HG02852 (cell line): Measurements from ENCODE around the gene FIBP.
A peak's percentile ranks its signal among the peaks of the same experiment; 100 is the strongest.
"Not testable (repeated sequence)": the region's sequence is repeated elsewhere in the genome, so short reads cannot be mapped to it uniquely, and the experiment has no call there.

Experiments
- ATAC-seq: cut with Tn5 transposase; IDR thresholded peaks from one replicate; pipeline ENCODE4 v1.9.1; 2021; ENCODE audit warnings: mild to moderate bottlenecking, moderate library complexity; ENCODE audit not compliant: unreplicated experiment

The FIBP gene

DNA sequence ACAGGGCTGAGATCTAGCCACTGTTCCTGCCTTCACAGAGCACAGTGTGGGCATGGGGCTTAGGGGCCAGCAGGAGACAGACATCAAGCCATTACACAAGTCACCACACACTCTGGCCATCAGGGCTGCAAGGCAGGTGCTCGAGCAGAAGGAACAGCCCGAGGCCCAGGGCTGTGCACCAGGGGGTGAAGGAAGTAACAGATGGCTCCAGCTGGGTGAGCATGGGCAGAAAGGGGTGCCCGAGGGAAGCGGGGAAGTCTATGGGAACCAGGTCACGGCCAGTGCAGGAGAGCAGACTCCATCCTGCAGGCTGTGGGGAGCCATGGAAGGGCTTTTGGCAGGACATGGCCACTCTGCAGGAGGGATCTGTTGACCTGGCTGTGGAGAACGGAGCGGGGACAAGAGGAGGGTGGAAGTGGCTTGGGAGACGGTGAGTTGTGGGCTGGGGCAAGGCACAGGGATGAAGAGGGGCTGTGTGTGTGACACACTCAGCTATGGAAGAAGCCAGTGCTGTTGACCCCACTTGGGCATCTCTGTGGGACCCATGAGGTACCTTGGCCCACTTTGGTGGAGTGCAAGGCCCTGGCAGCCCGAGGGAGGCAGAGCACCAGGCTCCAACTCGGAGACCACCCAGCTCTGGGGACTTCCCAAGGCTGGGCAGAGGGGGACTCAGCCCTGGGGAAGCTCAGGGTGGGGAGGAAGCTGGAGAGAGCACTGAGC is 27.0 kb upstream of the FIBP start:
- ATAC-seq = no peak

DNA sequence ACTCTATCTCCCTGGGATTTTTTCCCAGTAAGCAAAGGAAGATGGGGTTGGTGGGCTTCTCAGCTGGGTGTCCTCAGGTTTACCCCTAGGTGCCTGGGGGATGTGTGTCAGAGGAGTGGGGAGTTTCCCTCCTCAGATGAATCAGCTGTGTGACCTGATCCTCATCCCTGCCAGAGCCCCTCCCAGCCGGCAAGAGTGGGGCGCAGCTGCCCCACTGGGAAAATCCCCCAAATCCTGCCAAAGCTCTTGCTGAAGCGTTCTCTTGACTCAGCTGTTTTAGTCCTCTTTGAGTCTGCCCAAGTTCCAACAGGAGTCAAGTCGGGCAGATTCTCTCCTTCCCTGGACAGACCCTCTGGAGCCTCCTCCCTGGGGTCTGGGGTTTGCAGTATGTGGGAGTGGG is 24.6 kb upstream of the FIBP start:
- ATAC-seq = no peak

DNA sequence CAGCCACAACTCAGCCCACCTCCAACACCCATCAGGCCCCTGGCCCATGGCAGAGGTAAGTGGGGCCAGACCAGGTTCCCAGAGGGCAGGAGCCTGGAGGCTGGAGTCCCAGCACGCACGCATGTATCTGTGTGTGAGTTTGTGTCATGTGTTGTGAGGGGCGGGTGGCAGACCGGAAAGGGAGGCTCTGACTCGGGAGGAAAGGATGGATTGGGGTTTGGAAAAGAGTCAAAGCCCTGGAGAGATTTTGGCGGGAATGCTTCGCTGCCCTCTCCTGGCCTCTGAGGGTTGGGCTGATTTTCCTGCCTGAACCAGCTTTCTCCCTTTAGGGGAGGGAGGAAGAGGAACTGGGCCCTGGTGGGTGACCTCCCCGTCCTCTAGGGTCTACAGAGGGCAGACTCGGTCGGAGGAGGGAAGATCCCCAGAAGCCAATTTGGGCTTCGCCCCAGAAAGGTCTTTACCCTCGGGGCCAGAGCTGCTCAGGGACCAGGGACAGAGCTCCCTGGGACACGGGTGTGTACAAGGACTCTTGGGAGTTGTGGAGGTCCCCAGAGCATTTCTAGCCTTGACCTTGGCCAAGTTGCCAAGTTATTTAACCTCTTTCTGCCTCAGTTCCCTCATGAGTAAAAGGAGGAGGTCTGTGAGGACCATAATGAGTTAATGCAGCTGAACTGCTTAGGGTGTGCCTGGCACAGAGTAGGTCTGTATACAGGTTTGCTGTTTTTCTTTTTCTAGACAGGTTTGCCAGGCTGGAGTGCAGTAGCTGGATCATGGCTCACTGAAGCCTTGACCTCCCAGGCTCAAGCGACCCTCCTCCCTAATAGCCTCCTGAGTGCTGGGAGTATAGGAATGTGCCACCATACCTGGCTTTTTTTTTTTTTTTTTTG is 23.7 kb upstream of the FIBP start:
- ATAC-seq = no peak

DNA sequence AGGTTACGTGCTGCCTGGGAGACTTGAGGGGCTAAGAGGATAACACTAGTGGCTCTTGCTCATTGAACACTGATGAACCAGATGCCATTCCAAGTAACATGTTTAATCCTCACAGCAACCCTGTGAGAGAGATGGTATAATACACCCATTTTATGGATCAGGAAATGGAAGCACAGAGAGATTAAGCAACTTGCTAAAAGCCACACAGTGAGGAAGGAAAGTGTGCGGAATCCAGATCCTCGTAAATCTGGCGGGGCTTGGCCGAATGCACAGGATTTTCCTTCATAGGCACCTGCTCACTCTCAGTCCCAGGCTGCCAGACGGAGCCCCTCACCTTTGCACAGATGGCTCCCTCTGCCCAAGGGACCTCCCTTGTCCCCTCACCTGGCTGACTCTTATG is 19.6 kb upstream of the FIBP start:
- no peak for ATAC-seq

DNA sequence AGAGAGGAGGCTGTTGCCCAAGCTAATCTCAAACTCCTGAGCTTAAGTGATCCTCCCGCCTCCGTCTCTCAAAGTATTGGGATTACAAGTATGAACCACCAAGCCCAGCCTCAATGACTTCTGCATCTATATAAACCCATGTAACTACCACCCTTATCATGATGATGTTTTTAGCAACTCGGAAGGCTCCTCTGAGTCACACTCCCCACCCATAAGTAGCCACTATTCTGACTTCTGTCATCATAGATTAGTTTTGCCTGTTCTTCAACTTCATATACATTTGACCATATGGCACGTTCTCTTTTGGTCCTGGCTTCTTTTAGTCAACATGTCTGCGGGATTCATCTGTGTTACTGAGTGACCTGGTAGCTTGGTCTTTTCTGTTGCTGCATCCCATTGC is 18.3 kb upstream of the FIBP start:
- no peak for ATAC-seq

DNA sequence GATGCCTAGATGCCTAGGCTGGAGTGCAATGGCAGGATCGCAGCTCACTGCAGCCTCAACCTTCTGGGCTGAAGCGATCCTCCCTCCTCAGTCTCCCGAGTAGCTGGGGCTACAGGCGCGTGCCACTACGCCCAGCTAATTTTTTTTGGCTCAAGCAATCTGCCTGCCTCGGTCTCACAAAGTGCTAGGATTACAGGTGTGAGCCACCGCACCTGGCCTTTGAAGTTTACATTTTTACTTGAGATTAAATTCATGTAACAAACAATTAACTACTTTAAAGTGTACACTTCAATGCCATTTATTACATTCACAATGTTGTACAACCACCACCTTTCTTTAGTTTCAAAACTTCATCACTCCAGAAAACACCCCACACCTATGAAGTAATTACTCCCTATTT is 15.4 kb upstream of the FIBP start:
- no peak for ATAC-seq

DNA sequence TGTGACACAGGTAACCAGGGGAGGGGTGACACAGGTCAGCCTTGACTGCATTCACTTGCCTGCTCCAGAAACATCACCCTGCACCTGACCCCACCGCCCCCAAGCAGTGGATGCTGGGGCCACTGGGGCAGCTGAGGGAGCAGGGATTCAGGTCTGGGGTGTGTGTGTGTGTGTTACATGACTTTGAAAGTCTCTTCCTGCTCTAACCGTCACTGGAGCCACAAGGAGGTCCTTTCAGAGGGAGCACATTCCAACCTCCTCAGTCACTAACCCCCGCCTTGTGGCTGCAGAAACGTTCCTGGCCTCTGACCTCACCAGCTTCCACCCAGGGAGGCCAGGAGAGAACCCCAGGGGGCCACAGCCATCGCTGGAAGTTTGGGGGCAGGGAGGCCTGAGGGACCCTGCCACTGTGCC is 14.8 kb upstream of the FIBP start:
- ATAC-seq = no peak

DNA sequence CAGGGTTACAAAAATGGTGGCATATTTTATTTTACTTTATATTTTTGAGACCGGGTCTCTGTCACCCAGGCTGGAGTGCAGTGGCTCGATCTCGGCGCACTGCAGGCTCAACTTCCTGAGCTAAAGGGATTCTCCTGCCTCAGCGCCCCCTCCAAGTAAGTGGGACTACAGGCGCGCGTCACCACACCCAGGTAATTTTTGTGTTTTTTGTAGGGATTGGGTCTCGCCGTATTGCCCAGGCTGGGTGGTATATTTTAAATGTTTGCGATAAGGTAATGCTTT is 12.6 kb upstream of the FIBP start:
- ATAC-seq = no peak

DNA sequence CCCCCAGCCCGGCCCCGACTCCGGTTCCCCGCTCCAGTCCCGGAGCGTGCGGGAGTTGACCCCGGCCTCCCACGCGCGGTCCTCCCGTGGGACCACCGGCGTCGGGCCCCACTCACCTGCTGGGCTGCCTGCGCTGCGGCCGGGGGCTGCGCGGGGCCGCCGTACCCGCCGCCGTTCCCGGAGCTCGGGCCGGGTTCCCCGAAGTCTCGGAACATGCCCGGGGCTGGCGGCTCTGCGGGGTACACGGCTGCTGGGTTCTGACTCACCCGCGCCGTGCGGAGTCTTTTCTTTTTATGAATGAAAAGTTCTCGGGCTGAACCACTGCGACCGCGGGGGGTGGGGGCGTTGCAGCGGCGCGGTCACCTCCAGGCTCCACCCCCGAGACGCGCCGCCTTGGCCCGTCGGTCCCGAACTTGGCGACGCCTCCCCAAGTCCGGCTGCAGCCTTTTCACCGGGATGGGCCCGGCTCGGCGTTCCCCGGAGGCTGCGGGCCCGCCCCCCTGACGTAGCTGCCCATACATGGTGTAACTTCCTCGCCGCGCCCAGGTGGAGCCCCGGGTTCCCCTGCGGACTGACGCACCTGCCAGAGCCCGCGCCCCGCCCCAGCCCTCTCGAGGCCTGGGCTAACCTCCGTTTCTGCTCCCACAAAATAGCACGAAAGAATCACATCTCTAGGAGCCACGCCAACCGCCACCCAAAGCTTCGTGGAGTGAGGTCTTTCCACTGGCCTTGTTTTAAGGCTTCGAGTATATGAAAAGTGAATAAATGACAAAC is 12.0 kb upstream of the FIBP start, which contains the start of gene FOSL1:
TSS of gene FOSL1 (minus strand) at position 264 of the 774 bp plus-strand sequence. CDS start at position 215, 49 bp downstream.
- peak; percentile 72 for ATAC-seq

DNA sequence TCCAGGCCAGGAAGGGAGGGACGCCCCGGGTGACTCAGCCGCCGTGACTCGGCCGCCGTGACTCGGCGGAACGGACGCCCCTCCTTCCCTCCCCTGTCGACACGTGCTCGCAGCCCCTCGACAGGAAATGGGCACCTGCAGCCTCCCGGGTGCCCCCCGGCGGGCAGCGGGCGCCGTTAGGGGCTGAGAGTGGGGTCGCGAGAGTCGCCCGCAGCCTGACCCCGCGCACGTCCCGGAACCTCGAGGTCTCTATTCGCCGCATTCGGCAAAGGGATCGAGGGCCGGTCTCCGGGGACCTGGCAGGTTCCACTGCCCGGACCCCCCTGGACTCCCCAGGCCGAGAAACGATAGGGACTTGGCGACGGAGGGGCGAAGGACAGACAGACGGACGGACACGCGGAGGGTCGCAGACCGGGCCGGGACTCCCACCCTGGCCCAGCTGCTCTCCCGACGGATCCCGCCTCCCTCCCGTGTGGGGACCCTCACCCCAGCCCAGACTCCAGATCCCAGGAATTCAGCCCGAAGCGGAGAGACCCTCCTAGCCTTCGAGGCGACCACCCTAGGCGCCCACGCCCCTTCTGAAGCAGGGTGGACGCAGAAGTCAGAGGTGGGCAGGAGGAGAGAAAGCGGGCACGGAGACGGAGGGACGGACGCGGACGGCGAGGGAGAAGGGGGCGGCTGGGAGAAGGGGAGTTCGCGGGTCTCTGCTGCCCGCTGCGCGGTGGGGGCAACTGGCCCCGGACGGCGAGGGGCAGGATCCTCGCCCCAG is 11.3 kb upstream of the FIBP start:
- peak; percentile 8 for ATAC-seq

DNA sequence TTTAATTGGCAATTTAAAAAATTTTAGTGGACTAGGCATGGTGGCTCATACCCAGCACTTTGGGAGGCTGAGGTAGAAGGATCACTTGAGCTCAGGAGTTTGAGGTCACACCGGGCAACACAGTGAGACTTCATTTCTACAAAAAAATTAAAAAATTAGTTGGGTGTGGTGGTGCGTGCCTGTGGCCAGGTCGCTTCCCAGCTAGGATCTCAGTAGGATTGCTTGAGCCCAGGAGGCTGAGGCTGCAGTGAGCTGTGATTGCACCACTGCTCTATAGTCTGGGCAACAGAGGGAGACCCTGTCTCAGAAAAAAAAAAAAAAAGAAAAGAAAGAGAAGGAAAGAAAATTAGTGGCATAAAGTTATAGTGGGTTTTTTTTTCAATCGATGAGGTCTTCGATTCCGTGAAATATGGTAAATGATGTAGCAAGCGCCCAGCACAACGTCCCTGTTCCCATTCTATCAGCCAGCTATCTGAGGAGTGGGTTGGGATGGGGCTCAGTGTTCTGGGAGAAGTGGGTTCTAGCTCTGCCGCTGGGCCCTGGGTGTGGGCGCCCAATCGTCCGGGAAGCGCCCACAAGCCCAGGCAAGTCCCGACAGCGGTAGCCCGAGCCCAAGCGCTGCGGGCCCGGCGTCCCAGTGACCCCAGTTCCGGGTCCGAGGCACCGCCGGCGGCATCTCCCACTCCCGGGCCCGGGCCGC is 10.5 kb upstream of the FIBP start:
- no peak for ATAC-seq

DNA sequence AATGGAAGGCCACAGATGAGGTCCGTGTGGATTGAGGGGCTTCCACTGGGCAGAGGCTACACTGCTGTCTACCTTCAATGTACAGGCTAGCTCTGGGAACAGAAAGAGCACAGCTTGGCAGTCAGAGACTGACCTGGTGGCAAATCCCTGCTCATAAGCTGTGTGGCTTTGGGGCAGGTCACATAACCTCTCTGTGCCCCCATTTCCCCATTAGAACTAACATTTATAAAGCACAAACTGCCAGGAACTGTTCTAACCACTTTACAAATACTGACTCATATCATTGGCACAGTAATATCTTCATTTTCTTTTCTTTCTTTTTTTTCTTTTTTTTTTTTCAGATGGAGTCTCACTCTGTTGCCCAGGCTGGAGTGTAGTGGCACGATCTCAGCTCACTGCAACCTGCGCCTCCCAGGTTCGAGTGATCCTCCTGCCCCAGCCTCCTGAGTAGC is 8.8 kb upstream of the FIBP start:
- ATAC-seq = no peak

DNA sequence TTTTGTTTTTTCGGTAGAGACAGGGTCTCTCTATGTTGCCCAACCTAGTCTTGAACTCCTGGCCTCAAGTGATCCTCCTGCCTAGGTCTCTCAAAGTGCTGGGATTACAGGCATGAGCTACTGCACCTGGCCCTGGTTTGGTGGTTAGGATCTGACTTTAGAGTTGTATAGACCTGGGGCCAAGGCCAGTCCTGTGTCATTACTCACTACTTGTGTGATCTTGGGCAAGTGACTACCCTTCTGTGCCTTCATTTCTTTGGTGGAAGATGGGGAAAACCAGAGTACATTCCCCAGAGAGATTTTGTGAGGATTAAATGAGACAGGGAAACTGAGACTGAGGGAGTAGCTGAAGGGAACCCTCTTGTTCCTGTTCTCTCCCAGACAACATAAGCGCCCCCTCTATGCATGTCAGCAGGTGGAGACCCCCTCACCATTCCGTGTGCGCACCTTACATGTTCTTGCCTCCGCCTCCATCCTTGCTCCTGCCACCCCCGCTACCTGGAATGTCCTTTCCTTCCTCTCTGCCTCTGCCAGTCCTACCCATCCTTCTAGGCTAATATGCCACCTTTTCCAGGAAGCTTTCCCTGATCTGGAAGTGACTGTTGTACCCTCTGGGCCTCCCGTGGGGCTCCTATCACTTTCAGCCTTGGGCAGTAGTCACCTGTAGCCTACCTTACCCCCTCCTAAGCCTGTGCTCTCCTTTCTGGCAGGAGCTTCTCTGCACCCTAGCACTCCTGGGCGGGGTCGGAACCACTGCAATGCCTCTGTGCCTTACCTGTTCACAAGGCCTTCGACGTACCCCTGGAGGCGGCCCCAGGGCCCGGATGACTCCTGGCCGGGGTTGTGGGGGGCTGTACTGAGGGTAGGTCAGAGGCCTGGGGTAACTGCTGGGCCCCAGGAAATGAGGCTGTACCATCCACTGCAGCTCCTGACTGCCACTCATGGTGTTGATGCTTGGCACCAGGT is 8.0 kb upstream of the FIBP start:
- ATAC-seq = no peak

DNA sequence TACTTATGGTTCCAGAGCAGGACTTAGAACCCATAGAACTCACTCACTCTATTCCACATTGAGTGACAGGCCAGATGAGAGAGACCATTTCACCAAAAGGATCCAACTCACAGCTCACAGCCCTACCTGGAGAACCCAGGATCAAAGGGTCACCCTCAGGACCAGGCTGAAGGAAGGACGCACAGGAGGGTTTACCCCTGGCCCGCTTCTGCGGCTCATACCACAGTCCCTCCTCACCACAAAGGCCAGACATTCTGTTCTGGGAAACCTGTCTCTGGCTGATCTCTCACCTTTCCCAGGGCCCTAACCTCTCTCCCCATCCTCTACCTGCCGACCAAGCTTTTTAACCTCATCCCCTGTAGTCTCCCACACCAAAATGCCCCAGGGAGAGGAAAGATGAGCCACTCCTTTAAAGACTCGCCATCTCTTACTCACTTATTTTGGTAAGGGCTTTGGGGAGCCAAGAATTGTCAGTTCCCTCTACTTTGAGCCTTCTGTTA is 7.3 kb upstream of the FIBP start:
- ATAC-seq = no peak

DNA sequence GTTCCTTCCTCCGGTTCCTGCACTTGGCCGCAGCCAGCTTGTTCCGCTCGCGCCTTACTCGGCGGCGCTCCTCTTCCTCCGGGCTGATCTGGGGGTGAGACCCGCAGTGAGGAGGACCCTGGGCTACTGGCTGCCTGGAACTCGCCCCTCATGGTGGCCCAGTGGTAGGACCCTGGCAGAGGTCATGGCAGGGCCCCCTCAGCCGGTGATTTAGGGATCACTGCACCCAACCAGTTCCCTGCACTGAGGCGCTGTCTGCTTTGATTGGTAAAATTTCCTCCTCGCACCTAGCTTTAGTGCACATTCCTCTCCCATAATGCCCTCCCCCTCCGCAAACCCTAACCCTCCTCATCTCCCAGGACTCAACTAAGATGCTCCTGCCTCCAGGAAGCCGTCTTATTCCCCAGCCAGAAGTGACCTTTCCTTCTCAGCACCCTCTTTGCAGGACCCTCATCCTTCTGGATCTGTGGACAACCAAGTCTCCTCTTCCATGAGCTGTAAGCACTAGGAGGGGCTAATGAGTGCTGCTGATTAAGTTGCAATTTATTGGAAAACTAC is 5.8 kb upstream of the FIBP start:
- no peak for ATAC-seq

DNA sequence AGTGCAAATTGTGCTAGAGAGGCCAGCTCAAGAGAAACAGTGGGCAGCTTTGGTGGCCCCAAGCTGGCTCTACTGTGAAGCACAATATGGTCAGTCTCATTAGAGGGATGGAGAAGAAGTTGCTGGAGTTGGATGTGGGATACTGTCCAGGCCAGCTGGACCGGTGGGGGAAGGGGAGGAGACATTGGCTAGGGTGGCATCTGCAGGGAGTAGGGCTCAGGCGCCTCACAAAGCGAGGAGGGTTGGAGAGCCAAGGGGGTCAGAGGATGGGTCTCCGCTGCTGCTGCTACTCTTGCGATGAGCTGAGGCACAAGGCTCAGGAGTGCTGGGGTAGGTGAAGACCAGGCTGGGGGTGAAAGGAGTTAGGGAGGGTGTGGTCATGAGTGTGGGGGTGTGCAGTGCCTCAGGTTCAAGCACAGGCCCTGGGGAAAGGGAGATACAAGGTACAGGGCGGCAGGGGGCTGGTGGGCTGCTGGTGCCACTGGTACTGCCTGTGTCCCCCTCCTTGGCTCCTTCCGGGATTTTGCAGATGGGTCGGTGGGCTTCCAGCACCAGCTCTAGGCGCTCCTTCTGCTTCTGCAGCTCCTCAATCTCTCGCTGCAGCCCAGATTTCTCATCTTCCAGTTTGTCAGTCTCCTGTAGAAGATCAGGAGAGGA is 4.5 kb upstream of the FIBP start:
- ATAC-seq = no peak

DNA sequence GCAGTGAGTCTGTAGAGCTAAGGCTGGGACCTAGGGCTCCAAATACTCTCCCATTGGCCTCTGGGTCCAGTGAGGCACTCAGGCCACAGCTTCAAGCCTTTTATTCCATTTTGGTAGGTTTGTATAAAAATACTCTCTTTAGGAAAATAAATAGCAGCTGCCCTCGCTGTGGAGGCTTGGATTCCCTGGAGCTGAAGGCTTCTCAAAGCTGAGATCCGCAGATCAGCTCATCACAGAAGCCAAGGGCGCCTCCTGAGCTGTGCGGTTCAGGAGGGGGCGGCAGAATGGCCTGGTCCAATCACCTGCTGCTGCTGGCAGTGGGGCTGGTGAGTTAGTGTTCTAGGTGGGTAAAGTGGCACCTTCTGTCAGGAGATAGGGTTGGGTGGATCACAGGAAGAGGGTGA is 3.9 kb upstream of the FIBP start:
- not testable (repeated sequence) for ATAC-seq
